Testis (tissue), 3 donors: ENCODE results near the gene GALNT8. TPM values are rescaled to one million over a fixed set of nuclear protein-coding genes. Genes with fewer than 3 reads are reported as not detected.

Experiments used
- DNase-seq: peaks from one replicate; pipeline ENCODE4 v3.0.0-alpha.2; 2019
- H3K27ac ChIP-seq, 2 donors: fragments of 200-600 bp; sonication (generic); one replicate each; pipeline ENCODE4 v1.5.1; 2019
- H3K27me3 ChIP-seq: fragments of 200-600 bp; sonication (generic); one replicate; pipeline ENCODE4 v1.5.1; 2019
- H3K36me3 ChIP-seq: fragments of 200-600 bp; sonication (generic); one replicate; pipeline ENCODE4 v1.5.1; 2017; ENCODE audit warnings: low read depth; ENCODE audit errors: missing control alignments
- H3K4me1 ChIP-seq: fragments of 200-600 bp; sonication (generic); one replicate; pipeline ENCODE4 v1.5.1; 2019
- H3K4me3 ChIP-seq, 2 donors: fragments of 200-600 bp; sonication (generic); one replicate each; pipeline ENCODE4 v1.5.1; 2017 to 2019
- H3K9me3 ChIP-seq: fragments of 200-600 bp; sonication (generic); one replicate; pipeline ENCODE4 v1.5.1; 2017
- CTCF ChIP-seq, 3 experiments: fragments of 450-650 bp in 2 of 3; fragments of 200-600 bp in 1 of 3; sonication (generic) in 1 of 3; IDR thresholded peaks; one replicate each; pipeline ENCODE4 v1.5.1; 2016 to 2019; ENCODE audit warnings: antibody characterized with exemption in 3 of 3, mild to moderate bottlenecking in 2 of 3, moderate library complexity in 1 of 3
- POLR2A ChIP-seq: fragments of 450-650 bp; IDR thresholded peaks from one replicate; pipeline ENCODE4 v1.6.1; 2017; ENCODE audit warnings: antibody characterized with exemption, mild to moderate bottlenecking, moderate library complexity
- WGBS, 2 donors: methylation state at CpG; one replicate each; pipeline ENCODE4 v1.1.5; 2018; 5-methylcytosine and 5-hydroxymethylcytosine counted together
- intact Hi-C: fragments of 100-400 bp; cut with DNase I; formaldehyde crosslinking; loops from one replicate; pipeline ENCODE4 v1.15.1; 2023; ENCODE audit warnings: low total_unique reads
- polyA plus RNA-seq: library from polyadenylated mRNA; stranded (reverse); fragments of 350-450 nt; fragmentation: Illumina TruSeq; extraction: RNeasy Lipid Tissue Mini Kit (QIAGEN cat#74804); gene quantifications from one replicate; pipeline ENCODE4 v1.2.3, GENCODE V29; 2014; ENCODE audit warnings: low read depth, low replicate concordance; ENCODE audit not compliant: insufficient read depth
- total RNA-seq, 2 donors: library from RNA; depleted of rRNA; stranded (reverse); fragments of >200 nt; gene quantifications; one replicate each; pipeline ENCODE4 v1.2.3, GENCODE V29; 2016

Gene GALNT8
- total and polyA plus RNA-seq, 3 donors from 2014 or later: 7.4 to 31.1 (median 16.0) TPM

- DNase-seq: no peak
- H3K4me1 ChIP-seq: no peaks in the 10 kb centered on the region
- 55 to 65% methylated on average over 5 of the region's 5 CpGs for WGBS, 2 donors
- TF ChIP-seq CTCF (IDR thresholded peaks at IDR 0.05): no peak
- TF ChIP-seq POLR2A: no peak
- no peaks in the 10 kb centered on the region for H3K36me3 ChIP-seq
- H3K9me3 ChIP-seq: no peaks in the 10 kb centered on the region
- no peak overlapping the region for H3K27ac ChIP-seq
- no peak overlapping the region for H3K4me3 ChIP-seq
- no peaks in the 10 kb centered on the region for H3K27me3 ChIP-seq
- intact Hi-C loops: no loop called here
These were observed 48.9 kb downstream of the GALNT8 start for GRCh38 chr12:4769073-4769472.

- no peak overlapping the region for H3K4me3 ChIP-seq
- intact Hi-C loops: no loop called here
- TF ChIP-seq CTCF (IDR thresholded peaks at IDR 0.05) (no peak), POLR2A (no peak)
- H3K27ac ChIP-seq: no peak overlapping the region
- no peaks in the 10 kb centered on the region for H3K4me1 ChIP-seq
- 76% methylated on average over 7 of the region's 7 CpGs for WGBS, 2 donors
- H3K36me3 ChIP-seq: no peaks in the 10 kb centered on the region
- H3K27me3 ChIP-seq: no peaks in the 10 kb centered on the region
- DNase-seq: no peak
- H3K9me3 ChIP-seq: no peaks in the 10 kb centered on the region
These were observed 51.2 kb downstream of the GALNT8 start for GRCh38 chr12:4771172-4771959.

GRCh38 chr12:4771960-4772566, 51.9 kb downstream of the GALNT8 start:
- intact Hi-C loops: no loop called here
- no peak overlapping the region for H3K4me3 ChIP-seq
- H3K9me3 ChIP-seq: no peaks in the 10 kb centered on the region
- no peaks in the 10 kb centered on the region for H3K36me3 ChIP-seq
- WGBS, 2 donors: 66 to 80% methylated on average over 8 to 11 of the region's 11 CpGs
- H3K27me3 ChIP-seq: no peaks in the 10 kb centered on the region
- TF ChIP-seq POLR2A: no peak
- TF ChIP-seq CTCF (IDR thresholded peaks at IDR 0.05): no peak
- DNase-seq: no peak
- H3K27ac ChIP-seq: no peak overlapping the region
- no peaks in the 10 kb centered on the region for H3K4me1 ChIP-seq

GRCh38 chr12:4775936-4776335, 55.7 kb downstream of the GALNT8 start:
- H3K27ac ChIP-seq: no peak overlapping the region
- no peaks in the 10 kb centered on the region for H3K36me3 ChIP-seq
- WGBS, 2 donors: 82 to 95% methylated on average over 4 of the region's 4 CpGs
- no peak for DNase-seq
- H3K4me1 ChIP-seq: no peaks in the 10 kb centered on the region
- no peaks in the 10 kb centered on the region for H3K9me3 ChIP-seq
- no peak for TF ChIP-seq CTCF (IDR thresholded peaks at IDR 0.05)
- no peak for TF ChIP-seq POLR2A
- no peak overlapping the region for H3K4me3 ChIP-seq
- intact Hi-C loops: no loop called here
- H3K27me3 ChIP-seq: no peaks in the 10 kb centered on the region
